HepG2 (cell line): ENCODE results near the gene YAP1. TPM values are rescaled to one million over a fixed set of nuclear protein-coding genes. Genes with fewer than 3 reads are reported as not detected.

Experiments
- ATAC-seq: fragments of 200-7000 bp; cut with Tn5 transposase; 3 replicates; pipeline ENCODE4 v1.9.1; 2020; ENCODE audit warnings: mild to moderate bottlenecking, moderate library complexity
- BruUV-seq: library from RNA; stranded (reverse); fragments of 400-500 nt; replicated peaks from 2 replicates; lab custom pipeline; 2021; lab: Mats Ljungman, UMichigan
- CTCF ChIA-PET: fragments of 300-600 bp; formaldehyde crosslinking; extraction: SDS; loops from one replicate; lab custom pipeline; 2021; ENCODE audit warnings: low total read pairs, inconsistent platforms, low intra/inter-chr PET ratio; lab: Yijun Ruan, JAX
- POLR2A ChIA-PET: fragments of 350-600 bp; sonication (Branson Sonifier 250); formaldehyde crosslinking; loops from one replicate; lab custom pipeline; 2020; ENCODE audit warnings: antibody characterized with exemption, inconsistent platforms; lab: Yijun Ruan, JAX
- DNase-seq: peaks from one replicate; pipeline ENCODE4 v3.0.0-alpha.2; 2015; ENCODE audit warnings: low spot score
- FAIRE-seq: peaks from 3 replicates; lab custom pipeline; 2011; peaks lifted over from hg19 to GRCh38; lab: Jason Lieb, UNC
- H2AFZ ChIP-seq: one replicate; pipeline ENCODE4 v1.6.1; 2011; ENCODE audit warnings: low read length, inconsistent platforms
- H3K27ac ChIP-seq: fragments of 300-600 bp; 3 replicates; pipeline ENCODE4 v1.8.0; 2011; ENCODE audit warnings: mixed run types, mild to moderate bottlenecking, mixed read lengths, low read length, inconsistent platforms; ENCODE audit not compliant: insufficient read depth; ENCODE audit errors: extremely low read length
- H3K27me3 ChIP-seq, 2 experiments: fragments of 200-600 bp in 1 of 2; 2 replicates in 1 of 2; 3 replicates in 1 of 2; pipeline versions ENCODE4 v1.6.0 to v1.8.0; 2011; ENCODE audit warnings: low read length in 2 of 2, mild to moderate bottlenecking in 2 of 2, moderate library complexity in 2 of 2, inconsistent platforms in 1 of 2; ENCODE audit not compliant: insufficient read depth in 2 of 2, control insufficient read depth in 1 of 2
- H3K36me3 ChIP-seq, 2 experiments: fragments of 200-600 bp in 1 of 2; replicated peaks in 1 of 2; 2 replicates in 1 of 2; 3 replicates in 1 of 2; pipeline versions ENCODE4 v1.5.1 to v1.8.0; 2011; ENCODE audit warnings: low read length in 2 of 2, inconsistent platforms in 1 of 2; ENCODE audit not compliant: insufficient read depth in 2 of 2, control insufficient read depth in 1 of 2
- H3K4me1 ChIP-seq: 2 replicates; pipeline ENCODE4 v1.5.1; 2012; ENCODE audit warnings: low read length, inconsistent platforms; ENCODE audit not compliant: insufficient read depth
- H3K4me2 ChIP-seq: 2 replicates; pipeline ENCODE4 v1.6.0; 2011; ENCODE audit warnings: low read depth, low read length, inconsistent platforms
- H3K4me3 ChIP-seq, 3 experiments: fragments of 200-600 bp in 1 of 3; sonication (generic), shearing (Covaris generic) in 1 of 3; replicated peaks in 1 of 3; 2 replicates each; pipeline ENCODE4 v1.5.1; 2011 to 2016; ENCODE audit warnings: low read length in 3 of 3, inconsistent platforms in 2 of 3, low read depth in 2 of 3, mild to moderate bottlenecking in 2 of 3, control low read depth in 1 of 3, mixed read lengths in 1 of 3; ENCODE audit not compliant: insufficient read depth in 1 of 3
- H3K79me2 ChIP-seq: one replicate; pipeline ENCODE4 v1.6.1; 2011; ENCODE audit warnings: low read length, inconsistent platforms; ENCODE audit not compliant: insufficient read depth
- H3K9ac ChIP-seq: 2 replicates; pipeline ENCODE4 v1.6.0; 2011; ENCODE audit warnings: mild to moderate bottlenecking, low read depth, low read length, inconsistent platforms; ENCODE audit not compliant: insufficient read depth
- H3K9me3 ChIP-seq: 2 replicates; pipeline ENCODE4 v1.5.1; 2012; ENCODE audit warnings: mild to moderate bottlenecking, low read length
- H4K20me1 ChIP-seq: 2 replicates; pipeline ENCODE4 v1.6.0; 2011; ENCODE audit warnings: inconsistent platforms, mild to moderate bottlenecking, low read length, moderate library complexity; ENCODE audit not compliant: insufficient read depth
- CREB1 ChIP-seq, 2 experiments: fragments of 450-650 bp in 1 of 2; IDR thresholded peaks; 2 replicates each; pipeline ENCODE4 v1.6.1; 2016 to 2017; ENCODE audit warnings: control low read depth in 1 of 2, mild to moderate bottlenecking in 1 of 2, missing compliant biosample characterization in 1 of 2, missing genetic modification characterization in 1 of 2
- ETV5 ChIP-seq: IDR thresholded peaks from 2 replicates; pipeline ENCODE4 v1.6.1; 2018; ENCODE audit warnings: missing biosample characterization, missing genetic modification reagents, inconsistent platforms, borderline replicate concordance
- FOXK2 ChIP-seq: fragments of 450-650 bp; IDR thresholded peaks from 2 replicates; pipeline ENCODE4 v1.6.1; 2016
- HMG20A ChIP-seq: IDR thresholded peaks from 2 replicates; pipeline ENCODE4 v1.6.1; 2016; ENCODE audit warnings: borderline replicate concordance
- MED1 ChIP-seq: sonication (generic); formaldehyde crosslinking; IDR thresholded peaks from 2 replicates; pipeline ENCODE4 v1.4.0; 2020; ENCODE audit warnings: missing genetic modification reagents
- SIX1 ChIP-seq: sonication (generic); formaldehyde crosslinking; IDR thresholded peaks from 2 replicates; pipeline ENCODE4 v1.4.0; 2020; ENCODE audit warnings: missing genetic modification reagents, borderline replicate concordance
- SIX4 ChIP-seq: sonication (generic); formaldehyde crosslinking; IDR thresholded peaks from 2 replicates; pipeline ENCODE4 v1.4.0; 2020; ENCODE audit warnings: missing genetic modification reagents
- SMAD1 ChIP-seq: sonication (generic); formaldehyde crosslinking; IDR thresholded peaks from 2 replicates; pipeline ENCODE4 v1.4.0; 2020; ENCODE audit warnings: missing genetic modification reagents, low read depth, mild to moderate bottlenecking, borderline replicate concordance
- SRY ChIP-seq: sonication (generic); formaldehyde crosslinking; IDR thresholded peaks from 2 replicates; pipeline ENCODE4 v1.8.0; 2022; ENCODE audit warnings: mild to moderate bottlenecking, missing genetic modification reagents
- ZNF510 ChIP-seq: sonication (generic); formaldehyde crosslinking; IDR thresholded peaks from 2 replicates; pipeline ENCODE4 v1.4.0; 2020; ENCODE audit warnings: low read depth, mild to moderate bottlenecking, missing genetic modification reagents
- WGBS: methylation state at CpG from one replicate; pipeline ENCODE4 v1.1.6; 2017; ENCODE audit warnings: low lambda C conversion rate; 5-methylcytosine and 5-hydroxymethylcytosine counted together
- in situ Hi-C: cut with HindIII; loops from 2 replicates; pipeline ENCODE4 v1.10.0; 2017; ENCODE audit warnings: low pct_unique_long_range_greater_than_20kb; ENCODE audit not compliant: extremely low pct_ligation_motif_present
- intact Hi-C: fragments of 100-400 bp; cut with micrococcal nuclease; formaldehyde crosslinking; loops from one replicate; pipeline ENCODE4 v1.10.0; 2022; ENCODE audit not compliant: unreplicated experiment
- polyA plus RNA-seq, 8 experiments: library from polyadenylated mRNA; depleted of rRNA in 3 of 8; stranded (reverse) in 7 of 8; unstranded in 1 of 8; fragments of >200 nt; fragmentation: Illumina TruSeq in 4 of 8; extraction: Trizol in 4 of 8; gene quantifications; 2 replicates each; pipeline versions ENCODE4 v1.2.1 to v1.2.3, GENCODE V29; 2011 to 2016; ENCODE audit warnings: low read depth in 4 of 8, missing spikeins in 1 of 8, mixed read lengths in 1 of 8; ENCODE audit not compliant: insufficient read depth in 1 of 8
- total RNA-seq, 5 experiments: library from RNA; depleted of rRNA; stranded (reverse); fragments of >200 nt; fragmentation: Illumina TruSeq; extraction: Trizol; gene quantifications; 2 replicates each; pipeline ENCODE4 v1.2.3, GENCODE V29; 2016; ENCODE audit warnings: low read depth in 1 of 5
- TF ChIP-seq, protein P1 (sequence below): sonication (generic); formaldehyde crosslinking; IDR thresholded peaks from 2 replicates; pipeline ENCODE4 v1.4.0; 2020; ENCODE audit warnings: mild to moderate bottlenecking, missing genetic modification reagents
- TF ChIP-seq, protein P2 (sequence below): IDR thresholded peaks from 2 replicates; pipeline ENCODE4 v1.6.1; 2016; ENCODE audit warnings: missing compliant biosample characterization, missing genetic modification reagents, borderline replicate concordance
- TF ChIP-seq, protein P3 (sequence below): sonication (generic); formaldehyde crosslinking; IDR thresholded peaks from 2 replicates; pipeline ENCODE4 v1.4.0; 2020; ENCODE audit warnings: missing genetic modification reagents

The YAP1 gene
- total and polyA plus RNA-seq, 2 of the 13 experiments (the other 11 are each of a cell fraction or from before 2014, with no cell fraction given) = 59.5 to 91.0 TPM

- in situ Hi-C loops = no loop called here
- H3K4me2 ChIP-seq = no peak overlapping the region
- H2AFZ ChIP-seq = no peak overlapping the region
- POLR2A ChIA-PET = interaction anchor here (2.8 kb wide), 1 partner anchor 10 kb away, joined by 26 read pairs; no protein-coding TSS in a partner anchor
- H3K27me3 ChIP-seq = no peaks in the 10 kb centered on the region
- FAIRE-seq (no peak), DNase-seq (no peak), ATAC-seq (no peak)
- intact Hi-C loops = no loop called here
- H3K36me3 ChIP-seq = no peaks in the 10 kb centered on the region
- H3K79me2 ChIP-seq = no peaks in the 10 kb centered on the region
- BruUV-seq = no TSS peak
- no peaks in the 10 kb centered on the region for H4K20me1 ChIP-seq
- no peak overlapping the region for H3K9ac ChIP-seq
- WGBS = 95% methylated on average over 2 of the region's 2 CpGs
- no peak overlapping the region for H3K4me3 ChIP-seq
- H3K27ac ChIP-seq = no peak overlapping the region
- CTCF ChIA-PET = no interaction called here
- peaks cover 84% of the 10 kb centered on the region for H3K4me1 ChIP-seq
- TF ChIP-seq, protein P1, sequence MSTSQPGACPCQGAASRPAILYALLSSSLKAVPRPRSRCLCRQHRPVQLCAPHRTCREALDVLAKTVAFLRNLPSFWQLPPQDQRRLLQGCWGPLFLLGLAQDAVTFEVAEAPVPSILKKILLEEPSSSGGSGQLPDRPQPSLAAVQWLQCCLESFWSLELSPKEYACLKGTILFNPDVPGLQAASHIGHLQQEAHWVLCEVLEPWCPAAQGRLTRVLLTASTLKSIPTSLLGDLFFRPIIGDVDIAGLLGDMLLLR (CRISPR knock-in tag) = no peak
- TF ChIP-seq SRY (CRISPR knock-in tag) (no peak), SMAD1 (CRISPR knock-in tag) (no peak), SIX4 (CRISPR knock-in tag) (no peak)
- H3K9me3 ChIP-seq = peaks cover 7% of the 10 kb centered on the region; the same call in 1 of the 2 replicates
Measured at GRCh38 chr11:102269927-102270326, 159.7 kb downstream of the YAP1 start.

- in situ Hi-C loops = no loop called here
- Histone ChIP-seq H3K9ac (peak overlapping the region; percentile 59), H3K36me3 (no peaks in the 10 kb centered on the region), H3K4me2 (peak overlapping the region; percentile 67), H3K4me3 (peak overlapping the region in 1 of 3 experiments; percentile 29; a peak in 1 of 6 replicates), H3K9me3 (peaks cover 7% of the 10 kb centered on the region; the same call in 1 of the 2 replicates), H3K4me1 (peaks cover 90% of the 10 kb centered on the region), H4K20me1 (no peaks in the 10 kb centered on the region), H2AFZ (peak overlapping the region; percentile 12), H3K27ac (peak overlapping the region; percentile 91), H3K27me3 (no peaks in the 10 kb centered on the region), H3K79me2 (no peaks in the 10 kb centered on the region)
- DNase-seq = peak; percentile 90
- intact Hi-C loops = loop anchor here (1.0 to 2.0 kb wide), 2 partner anchors 8 to 33 kb away; no protein-coding TSS in a partner anchor
- ATAC-seq = peak; percentile 77
- CTCF ChIA-PET = no interaction called here
- POLR2A ChIA-PET = no interaction called here
- TSS peak; percentile 75 for BruUV-seq
- FAIRE-seq = peak; percentile 70
- WGBS = 44% methylated on average over 10 of the region's 10 CpGs
- TF ChIP-seq, protein P2, sequence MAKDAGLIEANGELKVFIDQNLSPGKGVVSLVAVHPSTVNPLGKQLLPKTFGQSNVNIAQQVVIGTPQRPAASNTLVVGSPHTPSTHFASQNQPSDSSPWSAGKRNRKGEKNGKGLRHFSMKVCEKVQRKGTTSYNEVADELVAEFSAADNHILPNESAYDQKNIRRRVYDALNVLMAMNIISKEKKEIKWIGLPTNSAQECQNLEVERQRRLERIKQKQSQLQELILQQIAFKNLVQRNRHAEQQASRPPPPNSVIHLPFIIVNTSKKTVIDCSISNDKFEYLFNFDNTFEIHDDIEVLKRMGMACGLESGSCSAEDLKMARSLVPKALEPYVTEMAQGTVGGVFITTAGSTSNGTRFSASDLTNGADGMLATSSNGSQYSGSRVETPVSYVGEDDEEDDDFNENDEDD (CRISPR knock-in tag) = 0 out of 2 replicates have a peak, but pooled peaks have one; percentile 11
- TF ChIP-seq ZNF510 (CRISPR knock-in tag) (0 out of 2 replicates have a peak, but pooled peaks have one; percentile 73), MED1 (CRISPR knock-in tag) (peak; percentile 80), SIX1 (CRISPR knock-in tag) (peak; percentile 65; the same call in 1 of the 2 replicates), CREB1 (IDR thresholded peaks at IDR 0.05) (no peak), CREB1 (CRISPR knock-in tag; IDR thresholded peaks at IDR 0.05) (peak; percentile 19; the same call in 1 of the 2 replicates), ETV5 (CRISPR knock-in tag) (peak; percentile 15; the same call in 1 of the 2 replicates), FOXK2 (peak; percentile 58; the same call in 1 of the 2 replicates), HMG20A (peak; percentile 51; the same call in 1 of the 2 replicates)
- TF ChIP-seq, protein P3, sequence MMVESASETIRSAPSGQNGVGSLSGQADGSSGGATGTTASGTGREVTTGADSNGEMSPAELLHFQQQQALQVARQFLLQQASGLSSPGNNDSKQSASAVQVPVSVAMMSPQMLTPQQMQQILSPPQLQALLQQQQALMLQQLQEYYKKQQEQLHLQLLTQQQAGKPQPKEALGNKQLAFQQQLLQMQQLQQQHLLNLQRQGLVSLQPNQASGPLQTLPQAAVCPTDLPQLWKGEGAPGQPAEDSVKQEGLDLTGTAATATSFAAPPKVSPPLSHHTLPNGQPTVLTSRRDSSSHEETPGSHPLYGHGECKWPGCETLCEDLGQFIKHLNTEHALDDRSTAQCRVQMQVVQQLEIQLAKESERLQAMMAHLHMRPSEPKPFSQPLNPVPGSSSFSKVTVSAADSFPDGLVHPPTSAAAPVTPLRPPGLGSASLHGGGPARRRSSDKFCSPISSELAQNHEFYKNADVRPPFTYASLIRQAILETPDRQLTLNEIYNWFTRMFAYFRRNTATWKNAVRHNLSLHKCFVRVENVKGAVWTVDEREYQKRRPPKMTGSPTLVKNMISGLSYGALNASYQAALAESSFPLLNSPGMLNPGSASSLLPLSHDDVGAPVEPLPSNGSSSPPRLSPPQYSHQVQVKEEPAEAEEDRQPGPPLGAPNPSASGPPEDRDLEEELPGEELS = peak; percentile 26; the same call in 1 of the 2 replicates
Measured at GRCh38 chr11:102272047-102272824, 162.0 kb downstream of the YAP1 start.
